ENCODE data around the gene PDE1A.
"Not testable (repeated sequence)": the region's sequence is repeated elsewhere in the genome, so short reads cannot be mapped to it uniquely, and the experiment has no call there.

The PDE1A gene

DNA sequence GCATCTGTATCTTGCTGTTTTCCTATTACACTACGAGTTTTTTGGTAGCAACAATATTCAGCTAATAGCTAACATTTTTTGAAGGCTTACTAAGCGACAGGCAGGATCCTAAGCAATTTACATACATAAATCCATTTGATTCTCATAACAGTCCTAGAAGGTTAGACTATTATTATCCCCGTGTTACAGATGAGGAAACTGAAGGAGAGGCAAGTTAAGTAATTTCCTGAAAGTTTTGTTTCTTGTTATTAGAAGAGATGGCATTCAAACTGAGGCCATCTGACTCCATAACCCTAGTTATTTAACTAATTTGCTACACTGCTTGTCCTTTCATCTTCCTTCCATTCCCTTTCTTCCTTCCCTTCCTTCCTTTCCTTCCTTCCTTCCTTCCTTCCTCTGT, 68.2 kb downstream of the PDE1A start:
- DNase-seq (ENCODE audit: low read depth in 2 of 2): no peak

DNA sequence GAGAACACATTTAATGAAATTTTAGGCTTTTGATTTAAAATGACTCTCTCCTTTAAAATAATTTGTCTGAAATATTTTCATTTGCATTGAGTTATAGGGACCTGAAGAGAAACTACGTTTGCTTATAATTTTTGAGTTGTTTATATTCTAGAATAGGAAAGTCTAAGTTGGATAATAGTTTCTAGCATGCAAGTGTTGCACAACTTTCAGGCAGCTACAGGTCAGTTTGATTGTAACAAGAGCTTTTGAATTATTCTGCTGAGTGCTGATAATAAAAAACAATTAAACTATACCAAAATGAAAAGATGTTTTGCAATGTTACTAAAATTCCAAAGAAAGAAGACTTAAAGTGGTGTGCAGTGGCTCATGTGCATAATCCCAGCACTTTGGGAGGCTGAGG, 71.0 kb downstream of the PDE1A start:
- DNase-seq (ENCODE audit: low read depth in 2 of 2): no peak

- no peak for DNase-seq (ENCODE audit: low read depth in 2 of 2)
Observed at GRCh38 chr2:182351427-182351826, 75.4 kb downstream of the PDE1A start.

DNA sequence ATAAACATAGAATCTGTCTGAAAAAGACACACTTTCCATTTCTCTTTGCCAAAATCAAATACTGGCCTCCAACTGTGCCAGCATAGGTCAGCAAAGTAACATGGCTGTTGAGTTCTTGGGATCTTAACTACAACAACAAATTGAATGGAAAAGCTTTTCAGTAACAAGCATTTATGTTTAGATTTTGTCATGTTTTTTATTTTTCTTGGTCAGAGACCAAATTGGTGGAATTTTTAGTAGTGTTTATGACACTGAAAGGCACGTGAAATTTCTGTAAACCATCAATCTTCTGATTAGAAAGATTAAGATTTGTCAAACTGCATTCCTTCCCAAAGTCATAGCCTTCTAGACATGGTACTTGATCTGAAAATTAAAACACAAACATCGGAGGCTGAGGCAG, 77.6 kb downstream of the PDE1A start:
- no peak for DNase-seq (ENCODE audit: low read depth in 2 of 2)

DNA sequence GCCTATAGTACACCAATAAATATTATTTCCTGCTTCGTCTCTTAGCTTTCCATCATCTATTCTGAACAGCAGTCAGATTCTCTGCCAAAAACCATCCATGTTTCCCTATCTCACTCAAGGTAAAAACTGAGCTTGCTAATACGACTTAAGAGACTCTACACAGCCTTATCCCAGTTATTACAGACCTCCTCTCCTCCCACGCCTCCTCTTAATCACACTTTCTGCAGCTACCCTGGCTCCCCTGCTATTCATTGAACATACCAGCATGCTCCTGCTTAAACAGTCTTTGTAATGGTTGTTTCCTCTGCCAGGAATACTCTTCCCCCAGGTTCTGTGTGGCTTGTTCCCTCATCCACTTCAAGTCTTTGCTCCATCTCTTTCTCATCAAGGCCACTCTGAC, 81.5 kb downstream of the PDE1A start:
- no peak for DNase-seq (ENCODE audit: low read depth in 2 of 2)

- DNase-seq (ENCODE audit: low read depth in 2 of 2): no peak
Observed at GRCh38 chr2:182330451-182331305, 96.2 kb downstream of the PDE1A start.

- no peak for DNase-seq (ENCODE audit: low read depth in 2 of 2)
Observed at GRCh38 chr2:182324665-182325064, 102.2 kb downstream of the PDE1A start.

DNA sequence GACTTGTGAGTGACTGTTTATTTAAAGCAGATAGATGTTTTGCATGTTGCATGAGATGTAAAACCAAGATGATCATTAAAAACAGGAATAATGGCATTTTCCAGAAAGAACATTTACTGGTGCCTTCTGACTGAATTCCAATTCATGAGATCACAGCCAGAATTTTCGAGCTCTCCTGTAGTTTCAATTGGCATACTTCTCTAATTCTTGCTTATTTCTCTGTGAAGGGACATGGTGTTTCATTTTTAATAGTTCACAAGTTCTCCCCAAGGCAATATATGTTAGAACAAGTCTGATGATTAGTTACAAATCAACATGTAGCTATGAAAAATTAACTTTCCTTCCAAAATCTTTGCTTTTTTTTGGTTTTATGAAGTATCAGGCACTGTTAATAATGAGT, 105.7 kb downstream of the PDE1A start:
- DNase-seq (ENCODE audit: low read depth in 2 of 2): no peak

- no peak for DNase-seq (ENCODE audit: low read depth in 2 of 2)
Observed at GRCh38 chr2:182319556-182320505, 107.0 kb downstream of the PDE1A start.

- DNase-seq (ENCODE audit: low read depth in 2 of 2): no peak
Observed at GRCh38 chr2:182318466-182319220, 108.2 kb downstream of the PDE1A start.

DNA sequence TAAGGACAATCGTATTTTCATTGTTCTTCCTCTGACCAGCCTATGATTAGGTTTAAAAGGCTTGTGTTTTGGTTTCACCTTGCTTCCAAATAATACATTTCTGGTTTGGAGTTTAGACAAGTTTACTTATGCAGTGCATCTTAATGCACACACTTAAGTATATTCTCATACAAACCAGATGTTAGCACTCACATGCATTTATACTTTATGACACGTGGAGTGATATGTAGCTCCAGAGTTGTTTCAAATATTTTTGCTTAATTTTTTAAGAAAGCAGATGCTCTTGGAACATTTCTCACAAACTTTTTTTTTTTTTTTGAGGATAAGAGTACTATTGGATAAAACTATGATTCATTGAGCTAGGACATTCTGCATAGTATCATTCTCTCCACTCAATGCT, 109.9 kb downstream of the PDE1A start:
- DNase-seq (ENCODE audit: low read depth in 2 of 2): no peak

GRCh38 chr2:182302972-182303371, 123.9 kb downstream of the PDE1A start:
- DNase-seq (ENCODE audit: low read depth in 2 of 2): no peak

- no peak for DNase-seq (ENCODE audit: low read depth in 2 of 2)
Observed at GRCh38 chr2:182302174-182302573, 124.7 kb downstream of the PDE1A start.

GRCh38 chr2:182301093-182301492, 125.7 kb downstream of the PDE1A start:
- no peak for DNase-seq (ENCODE audit: low read depth in 2 of 2)

DNA sequence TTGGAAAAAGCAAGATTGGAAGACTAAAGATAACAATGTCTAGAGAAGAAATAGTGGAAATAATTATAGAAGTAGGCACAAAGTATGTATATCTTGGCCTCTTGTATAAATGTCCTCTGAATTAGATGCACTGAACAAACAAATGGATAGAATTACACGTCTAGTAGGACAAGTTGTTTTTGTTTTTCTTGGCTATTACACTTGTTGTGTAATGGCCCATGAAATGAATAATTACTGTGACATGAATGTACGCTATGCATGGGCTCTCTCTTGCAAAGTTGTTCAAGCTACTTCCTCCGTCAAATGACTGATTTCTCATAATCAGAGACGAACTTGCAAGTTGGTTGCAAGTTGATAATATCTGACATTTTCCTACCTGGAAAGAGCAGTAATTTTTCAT, 126.2 kb downstream of the PDE1A start:
- no peak for DNase-seq (ENCODE audit: low read depth in 2 of 2)

DNA sequence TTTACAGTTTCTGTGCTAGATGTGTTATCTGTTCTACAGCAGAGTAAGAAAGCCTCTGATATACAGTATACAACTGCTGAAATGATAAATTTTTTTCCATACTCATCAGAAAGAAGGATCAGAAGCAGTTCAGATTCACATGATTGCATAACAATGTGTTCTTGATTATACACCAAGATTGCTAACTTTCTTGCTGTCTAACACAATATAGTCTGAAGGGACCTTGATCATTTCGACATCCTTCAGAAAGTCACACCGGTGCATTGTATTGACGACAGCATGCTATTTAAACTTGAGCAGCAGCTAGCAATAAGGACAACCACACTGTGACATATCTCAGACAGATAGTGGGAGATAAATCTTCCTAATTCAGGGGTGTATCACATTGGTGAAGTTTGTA, 127.2 kb downstream of the PDE1A start:
- DNase-seq (ENCODE audit: low read depth in 2 of 2): no peak

GRCh38 chr2:182298456-182298855, 128.4 kb downstream of the PDE1A start:
- no peak for DNase-seq (ENCODE audit: low read depth in 2 of 2)

- DNase-seq (ENCODE audit: low read depth in 2 of 2): no peak
Observed at GRCh38 chr2:182291296-182291695, 135.5 kb downstream of the PDE1A start.

GRCh38 chr2:182283512-182283911, 143.3 kb downstream of the PDE1A start:
- DNase-seq (ENCODE audit: low read depth in 2 of 2): no peak

GRCh38 chr2:182281276-182281675, 145.6 kb downstream of the PDE1A start:
- DNase-seq (ENCODE audit: low read depth in 2 of 2): no peak

DNA sequence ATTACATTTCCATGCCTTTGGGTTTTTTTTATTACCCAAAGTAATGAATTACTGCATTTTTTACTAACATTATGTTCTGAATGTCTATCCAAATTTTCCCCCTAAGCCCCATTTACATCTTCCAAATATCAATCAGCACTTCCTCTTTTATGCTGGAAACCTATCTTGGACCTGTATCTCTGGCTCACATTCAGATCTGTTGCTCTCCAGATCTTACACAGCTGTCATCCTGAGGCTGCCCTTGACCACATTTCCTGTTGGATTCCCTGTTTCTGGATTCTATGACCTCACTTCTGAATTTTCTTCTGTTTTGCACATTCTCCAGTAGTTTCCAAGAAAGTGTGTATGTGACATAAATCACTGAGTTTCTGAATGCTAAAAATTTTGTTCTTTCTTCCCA, 146.7 kb downstream of the PDE1A start:
- DNase-seq (ENCODE audit: low read depth in 2 of 2): no peak

DNA sequence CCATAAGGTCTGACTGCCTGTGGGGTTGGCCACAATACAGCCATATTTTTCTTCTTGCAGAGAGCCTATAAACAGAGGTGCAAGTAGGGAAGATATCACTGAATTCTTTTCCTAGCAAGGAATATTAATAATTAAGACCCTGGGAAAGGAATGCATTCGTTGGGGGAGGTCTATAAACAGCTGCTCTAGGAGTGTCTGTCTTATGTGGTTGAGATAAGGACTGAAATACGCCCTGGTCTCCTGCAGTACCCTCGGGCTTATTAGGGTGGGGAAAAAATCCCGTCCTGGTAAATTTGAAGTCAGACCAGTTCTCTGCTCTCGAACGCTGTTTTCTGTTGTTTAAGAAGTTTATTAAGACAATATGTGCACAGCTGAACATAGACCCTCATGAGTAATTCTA, 150.2 kb downstream of the PDE1A start:
- not testable (repeated sequence) for DNase-seq (ENCODE audit: low read depth in 2 of 2)

Measured in stimulated activated CD8-positive, alpha-beta memory T cell treated with anti-CD3 and anti-CD28 coated beads, Interleukin-15, amount 100 ng/mL, for 48 hours (primary cell).